WTC11 (cell line): Measurements from ENCODE around the gene INTS4. TPM values are rescaled to one million over a fixed set of nuclear protein-coding genes. Genes with fewer than 3 reads are reported as not detected.
A peak's percentile ranks its signal among the peaks of the same experiment; 100 is the strongest.

ENCODE experiments used
- ATF1 ChIP-seq: sonication (generic); formaldehyde crosslinking; IDR thresholded peaks from 2 replicates; pipeline ENCODE4 v1.8.1; 2023; ENCODE audit warnings: mild to moderate bottlenecking, moderate library complexity, missing genetic modification reagents
- CTCF ChIP-seq: fragments of 200-600 bp; IDR thresholded peaks from 2 replicates; pipeline ENCODE4 v1.8.0; 2022; ENCODE audit warnings: antibody characterized with exemption
- E2F5 ChIP-seq: sonication (generic); formaldehyde crosslinking; IDR thresholded peaks from 2 replicates; pipeline ENCODE4 v1.8.1; 2022; ENCODE audit warnings: mild to moderate bottlenecking, moderate library complexity, missing genetic modification reagents
- FOXK1 ChIP-seq: sonication (generic); formaldehyde crosslinking; IDR thresholded peaks from 2 replicates; pipeline ENCODE4 v1.8.0; 2022; ENCODE audit warnings: mild to moderate bottlenecking, moderate library complexity, missing genetic modification reagents
- FOXP1 ChIP-seq: sonication (generic); formaldehyde crosslinking; IDR thresholded peaks from 2 replicates; pipeline ENCODE4 v1.8.0; 2022; ENCODE audit warnings: missing genetic modification reagents, mild to moderate bottlenecking, moderate library complexity, borderline replicate concordance
- FOXP4 ChIP-seq: sonication (generic); formaldehyde crosslinking; IDR thresholded peaks from 2 replicates; pipeline ENCODE4 v1.8.0; 2022; ENCODE audit warnings: mild to moderate bottlenecking, missing genetic modification reagents
- JAZF1 ChIP-seq: fragments of 250-450 bp; sonication (Bioruptor Pico); IDR thresholded peaks from 2 replicates; pipeline ENCODE4 v1.9.0; 2021; ENCODE audit warnings: moderate library complexity, mild to moderate bottlenecking, inconsistent platforms
- KAT7 ChIP-seq: sonication (generic); formaldehyde crosslinking; IDR thresholded peaks from 2 replicates; pipeline ENCODE4 v1.8.1; 2023; ENCODE audit warnings: missing genetic modification reagents, mild to moderate bottlenecking, borderline replicate concordance
- MLX ChIP-seq: sonication (generic); formaldehyde crosslinking; IDR thresholded peaks from 2 replicates; pipeline ENCODE4 v1.8.1; 2023; ENCODE audit warnings: mild to moderate bottlenecking, missing genetic modification reagents, moderate library complexity
- MYBL2 ChIP-seq: sonication (generic); formaldehyde crosslinking; IDR thresholded peaks from 2 replicates; pipeline ENCODE4 v1.8.1; 2023; ENCODE audit warnings: mild to moderate bottlenecking, moderate library complexity, missing genetic modification reagents
- NFATC4 ChIP-seq: fragments of 250-450 bp; sonication (Bioruptor Pico); IDR thresholded peaks from 2 replicates; pipeline ENCODE4 v1.9.0; 2021; ENCODE audit warnings: mild to moderate bottlenecking
- PRDM15 ChIP-seq: sonication (generic); formaldehyde crosslinking; IDR thresholded peaks from 2 replicates; pipeline ENCODE4 v1.8.0; 2022; ENCODE audit warnings: missing genetic modification reagents
- PREB ChIP-seq: sonication (generic); formaldehyde crosslinking; IDR thresholded peaks from 2 replicates; pipeline ENCODE4 v1.8.1; 2022; ENCODE audit warnings: mild to moderate bottlenecking, missing genetic modification reagents, moderate library complexity, borderline replicate concordance
- SP1 ChIP-seq: sonication (generic); formaldehyde crosslinking; conservative IDR thresholded peaks from 2 replicates; pipeline ENCODE4 v1.8.1; 2022; ENCODE audit warnings: missing genetic modification reagents
- STAT6 ChIP-seq: sonication (generic); formaldehyde crosslinking; conservative IDR thresholded peaks from 2 replicates; pipeline ENCODE4 v1.8.1; 2023; ENCODE audit warnings: mild to moderate bottlenecking, low read depth, missing genetic modification reagents, moderate library complexity
- USF2 ChIP-seq: sonication (generic); formaldehyde crosslinking; IDR thresholded peaks from 2 replicates; pipeline ENCODE4 v1.8.1; 2023; ENCODE audit warnings: mild to moderate bottlenecking, missing genetic modification reagents, moderate library complexity
- ZBTB43 ChIP-seq: sonication (generic); formaldehyde crosslinking; IDR thresholded peaks from 2 replicates; pipeline ENCODE4 v1.8.1; 2023; ENCODE audit warnings: mild to moderate bottlenecking, missing genetic modification reagents
- ZNF138 ChIP-seq: sonication (generic); formaldehyde crosslinking; conservative IDR thresholded peaks from 2 replicates; pipeline ENCODE4 v1.8.1; 2022; ENCODE audit warnings: mild to moderate bottlenecking, moderate library complexity, missing genetic modification reagents
- ZNF232 ChIP-seq: sonication (generic); formaldehyde crosslinking; IDR thresholded peaks from 2 replicates; pipeline ENCODE4 v1.8.0; 2022; ENCODE audit warnings: mild to moderate bottlenecking, missing genetic modification reagents
- ZNF263 ChIP-seq: sonication (generic); formaldehyde crosslinking; IDR thresholded peaks from 2 replicates; pipeline ENCODE4 v1.8.1; 2022; ENCODE audit warnings: low read depth, mild to moderate bottlenecking, moderate library complexity, missing genetic modification reagents
- ZNF671 ChIP-seq: fragments of 250-450 bp; sonication (Bioruptor Pico); IDR thresholded peaks from 2 replicates; pipeline ENCODE4 v1.8.0; 2021; ENCODE audit warnings: mild to moderate bottlenecking
- total RNA-seq: library from RNA; stranded (reverse); gene quantifications from 3 replicates; pipeline ENCODE4 v1.2.3, GENCODE V29; 2021

INTS4 gene
- total RNA-seq, 1 experiment from 2014 or later: 34.2 TPM

- TF ChIP-seq PREB (CRISPR knock-in tag) (no peak), NFATC4 (CRISPR knock-in tag) (no peak; the same call in 1 of the 2 replicates), ZNF263 (CRISPR knock-in tag) (no peak), PRDM15 (CRISPR knock-in tag) (peak; percentile 87), ZNF138 (CRISPR knock-in tag) (0 out of 2 replicates have a peak, but pooled peaks have one; percentile 40), SP1 (CRISPR knock-in tag) (peak; percentile 67; the same call in 1 of the 2 replicates), CTCF (no peak), FOXK1 (CRISPR knock-in tag) (peak; percentile 44), ZNF232 (CRISPR knock-in tag) (peak; percentile 54; the same call in 1 of the 2 replicates), STAT6 (0 out of 2 replicates have a peak, but pooled peaks have one; percentile 5), MLX (CRISPR knock-in tag) (no peak), ZNF671 (CRISPR knock-in tag) (no peak), E2F5 (CRISPR knock-in tag) (peak; percentile 79), FOXP1 (CRISPR knock-in tag) (peak; percentile 64), ZBTB43 (CRISPR knock-in tag) (peak; percentile 24; the same call in 1 of the 2 replicates), FOXP4 (CRISPR knock-in tag) (peak; percentile 88), JAZF1 (CRISPR knock-in tag) (no peak), KAT7 (CRISPR knock-in tag) (0 out of 2 replicates have a peak, but pooled peaks have one; percentile 25), MYBL2 (CRISPR knock-in tag) (peak; percentile 26; the same call in 1 of the 2 replicates), ATF1 (CRISPR knock-in tag) (no peak), USF2 (CRISPR knock-in tag) (0 out of 2 replicates have a peak, but pooled peaks have one; percentile 16)
These were observed 28.2 kb upstream of the INTS4 start, which contains the start of gene KCTD14 (continued) for GRCh38 chr11:78022397-78023396.
